ENCODE measurements around the gene GPR62.

DNA sequence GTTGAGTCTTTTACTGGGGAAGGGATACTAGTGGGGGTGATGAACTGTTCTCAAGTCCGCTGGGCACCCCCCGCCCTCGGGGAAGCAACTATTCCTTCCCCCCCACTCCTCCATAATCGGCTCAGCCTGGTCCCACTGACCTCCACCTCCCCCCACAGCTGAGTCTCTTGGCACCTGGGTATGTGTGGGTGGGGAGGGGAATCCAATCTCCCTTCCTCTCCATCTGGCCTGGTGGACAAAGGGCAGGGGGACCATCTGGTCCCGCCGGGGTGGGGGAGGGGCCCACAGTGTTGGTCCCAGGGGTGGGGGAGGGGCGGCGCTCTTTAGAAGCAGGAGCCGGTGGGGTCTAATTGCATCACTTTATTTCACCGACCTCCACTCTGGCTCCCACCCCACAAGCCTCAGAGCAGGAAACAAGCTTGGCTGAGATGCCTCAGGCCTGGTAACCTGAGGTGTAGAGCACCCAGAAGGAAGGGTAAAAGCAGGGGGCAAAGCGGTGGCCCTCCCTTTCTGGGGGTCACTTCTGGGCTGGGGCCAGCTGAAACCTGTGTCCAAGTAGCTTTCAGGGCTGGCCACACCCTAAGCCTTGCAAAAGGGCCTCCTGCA lies 13.1 kb downstream of the GPR62 start:
- TF ChIP-seq, protein P1, sequence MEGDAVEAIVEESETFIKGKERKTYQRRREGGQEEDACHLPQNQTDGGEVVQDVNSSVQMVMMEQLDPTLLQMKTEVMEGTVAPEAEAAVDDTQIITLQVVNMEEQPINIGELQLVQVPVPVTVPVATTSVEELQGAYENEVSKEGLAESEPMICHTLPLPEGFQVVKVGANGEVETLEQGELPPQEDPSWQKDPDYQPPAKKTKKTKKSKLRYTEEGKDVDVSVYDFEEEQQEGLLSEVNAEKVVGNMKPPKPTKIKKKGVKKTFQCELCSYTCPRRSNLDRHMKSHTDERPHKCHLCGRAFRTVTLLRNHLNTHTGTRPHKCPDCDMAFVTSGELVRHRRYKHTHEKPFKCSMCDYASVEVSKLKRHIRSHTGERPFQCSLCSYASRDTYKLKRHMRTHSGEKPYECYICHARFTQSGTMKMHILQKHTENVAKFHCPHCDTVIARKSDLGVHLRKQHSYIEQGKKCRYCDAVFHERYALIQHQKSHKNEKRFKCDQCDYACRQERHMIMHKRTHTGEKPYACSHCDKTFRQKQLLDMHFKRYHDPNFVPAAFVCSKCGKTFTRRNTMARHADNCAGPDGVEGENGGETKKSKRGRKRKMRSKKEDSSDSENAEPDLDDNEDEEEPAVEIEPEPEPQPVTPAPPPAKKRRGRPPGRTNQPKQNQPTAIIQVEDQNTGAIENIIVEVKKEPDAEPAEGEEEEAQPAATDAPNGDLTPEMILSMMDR (conservative IDR thresholded peaks at IDR 0.05; ENCODE audit: low read length), result no peak
- no peak for TF ChIP-seq EZH2phosphoT487 (IDR thresholded peaks at IDR 0.05; ENCODE audit: borderline replicate concordance)

All from Loucy (cell line).